K562 (cell line): ENCODE measurements around the gene ETHE1. TPM values are rescaled to one million over a fixed set of nuclear protein-coding genes. Genes with fewer than 3 reads are reported as not detected.

Source experiments
- EP300 ChIP-seq: IDR thresholded peaks from 2 replicates; pipeline ENCODE4 v1.6.1; 2012; ENCODE audit warnings: low read length, improper control_type of control experiment
- IRF9 ChIP-seq: fragments of 450-650 bp; IDR thresholded peaks from 2 replicates; pipeline ENCODE4 v1.6.1; 2016; ENCODE audit warnings: missing biosample characterization, missing genetic modification characterization
- KLF1 ChIP-seq: fragments of 450-650 bp; IDR thresholded peaks from 2 replicates; pipeline ENCODE4 v1.6.1; 2016; ENCODE audit warnings: missing genetic modification characterization, missing compliant biosample characterization
- L3MBTL2 ChIP-seq: fragments of 450-650 bp; IDR thresholded peaks from 2 replicates; pipeline ENCODE4 v1.6.1; 2016; ENCODE audit warnings: mild to moderate bottlenecking, moderate library complexity
- MCM7 ChIP-seq, 2 experiments: fragments of 450-650 bp; IDR thresholded peaks; 2 replicates each; pipeline ENCODE4 v1.6.1; 2016 to 2018
- MLX ChIP-seq, 2 experiments: fragments of 450-650 bp in 1 of 2; sonication (generic) in 1 of 2; formaldehyde crosslinking; conservative IDR thresholded peaks; 2 replicates each; pipeline versions ENCODE4 v1.4.0 to v1.8.1; 2020 to 2022; ENCODE audit warnings: mild to moderate bottlenecking in 1 of 2, missing genetic modification reagents in 1 of 2
- MXI1 ChIP-seq: IDR thresholded peaks from 2 replicates; pipeline ENCODE4 v1.6.1; 2011; ENCODE audit warnings: low read depth, mild to moderate bottlenecking, improper control_type of control experiment, low read length
- POLR2AphosphoS2 ChIP-seq: IDR thresholded peaks from 2 replicates; pipeline ENCODE4 v1.6.1; 2012; ENCODE audit warnings: low read length, improper control_type of control experiment
- RAD51 ChIP-seq: fragments of 450-650 bp; IDR thresholded peaks from 2 replicates; pipeline ENCODE4 v1.7.1; 2016; ENCODE audit warnings: low read depth, mild to moderate bottlenecking, borderline replicate concordance
- SIN3B ChIP-seq: fragments of 450-650 bp; IDR thresholded peaks from 2 replicates; pipeline ENCODE4 v1.6.1; 2017; ENCODE audit warnings: low read depth, mild to moderate bottlenecking, moderate library complexity
- TAF1 ChIP-seq: IDR thresholded peaks from 2 replicates; pipeline ENCODE4 v1.6.1; 2011; ENCODE audit warnings: mild to moderate bottlenecking, low read length, moderate library complexity; ENCODE audit not compliant: insufficient read depth, control insufficient read depth, severe bottlenecking; ENCODE audit errors: extremely low read depth
- TGIF2 ChIP-seq: sonication (generic); formaldehyde crosslinking; IDR thresholded peaks from 2 replicates; pipeline ENCODE4 v1.8.1; 2022; ENCODE audit warnings: mild to moderate bottlenecking, missing genetic modification reagents, moderate library complexity
- ZNF239 ChIP-seq: fragments of 250-450 bp; sonication (Bioruptor Pico); IDR thresholded peaks from 2 replicates; pipeline ENCODE4 v1.4.0; 2020; ENCODE audit warnings: mild to moderate bottlenecking
- ZNF436 ChIP-seq: fragments of 250-450, 450-650 bp; sonication (Bioruptor Pico); formaldehyde crosslinking; IDR thresholded peaks from 2 replicates; pipeline ENCODE4 v1.7.0; 2020; ENCODE audit warnings: mild to moderate bottlenecking
- polyA plus RNA-seq, 8 experiments: library from polyadenylated mRNA; depleted of rRNA in 4 of 8; stranded (reverse) in 5 of 8; unstranded in 3 of 8; fragments of >200 nt; fragmentation: Nextera tagmentation in 2 of 8; fragmentation: Illumina TruSeq in 1 of 8; extraction: Ambion mirVana in 2 of 8; extraction: Trizol in 1 of 8; gene quantifications; 2 replicates each; pipeline versions ENCODE4 v1.2.1 to v1.2.3, GENCODE V29; 2011 to 2014; ENCODE audit warnings: inconsistent platforms in 1 of 8, missing spikeins in 1 of 8
- total RNA-seq, 7 experiments: library from RNA; depleted of rRNA in 6 of 7; stranded (reverse); fragments of >200 nt in 6 of 7; fragmentation: Illumina TruSeq in 2 of 7; extraction: Trizol in 2 of 7; gene quantifications; 2 replicates each; pipeline versions ENCODE4 v1.2.1 to v1.2.3, GENCODE V29; 2011 to 2021; ENCODE audit warnings: low replicate concordance in 1 of 7
- TF ChIP-seq, protein P1 (sequence below): sonication (generic); formaldehyde crosslinking; IDR thresholded peaks from 2 replicates; pipeline ENCODE4 v1.8.0; 2022; ENCODE audit warnings: mild to moderate bottlenecking, missing genetic modification reagents
- TF ChIP-seq, protein P2 (sequence below): sonication (generic); formaldehyde crosslinking; IDR thresholded peaks from 2 replicates; pipeline ENCODE4 v1.8.0; 2023; ENCODE audit warnings: missing genetic modification reagents, mild to moderate bottlenecking, borderline replicate concordance

Gene ETHE1
- total and polyA plus RNA-seq, 9 of the 15 experiments (the other 6 are each of a cell fraction or from before 2014, with no cell fraction given): 2.9 to 21.0 (median 10.2) TPM

DNA sequence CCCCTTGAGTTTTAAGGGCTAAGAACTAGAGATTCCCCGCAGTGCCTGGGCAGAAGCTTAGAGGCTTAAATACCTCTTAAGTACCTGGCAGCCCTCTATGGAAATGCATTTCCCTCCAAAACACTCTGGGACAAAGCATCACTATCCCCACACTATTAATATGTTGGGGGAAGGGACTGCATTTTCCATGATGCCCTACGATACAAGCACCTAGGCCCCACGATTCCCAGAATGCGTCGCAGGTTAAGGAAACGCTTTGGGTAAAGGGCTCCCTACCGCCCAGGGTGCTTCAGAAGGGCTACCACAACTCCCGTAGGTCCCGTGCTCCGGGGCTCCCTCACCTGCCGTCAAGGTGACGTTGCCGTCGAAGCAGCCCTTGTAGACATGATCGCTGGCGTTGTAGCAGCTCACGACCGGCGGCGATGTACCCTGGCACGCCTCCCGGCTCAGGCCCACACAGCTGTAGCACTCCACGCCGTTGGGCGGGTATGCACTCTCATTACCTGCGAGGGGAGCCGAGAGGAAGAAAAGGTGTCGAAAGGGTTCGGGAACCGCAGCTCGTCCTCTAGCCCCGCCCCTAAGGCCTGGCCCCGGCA lies 64.1 kb downstream of the ETHE1 start (continued):
- no peak for TF ChIP-seq ZNF436 (CRISPR knock-in tag)
- TF ChIP-seq SIN3B: no peak
- peak; percentile 88 for TF ChIP-seq L3MBTL2
- no peak for TF ChIP-seq RAD51
- TF ChIP-seq IRF9 (tag): no peak
- no peak for TF ChIP-seq TAF1
- TF ChIP-seq POLR2AphosphoS2: no peak
- TF ChIP-seq EP300: no peak
- TF ChIP-seq KLF1 (tag): no peak
- no peak for TF ChIP-seq ZNF239 (CRISPR knock-in tag)
- no peak for TF ChIP-seq TGIF2 (CRISPR knock-in tag)
- no peak for TF ChIP-seq MCM7 (IDR thresholded peaks at IDR 0.05)
- TF ChIP-seq MLX (CRISPR knock-in tag; conservative IDR thresholded peaks at IDR 0.05): no peak
- TF ChIP-seq, protein P1, sequence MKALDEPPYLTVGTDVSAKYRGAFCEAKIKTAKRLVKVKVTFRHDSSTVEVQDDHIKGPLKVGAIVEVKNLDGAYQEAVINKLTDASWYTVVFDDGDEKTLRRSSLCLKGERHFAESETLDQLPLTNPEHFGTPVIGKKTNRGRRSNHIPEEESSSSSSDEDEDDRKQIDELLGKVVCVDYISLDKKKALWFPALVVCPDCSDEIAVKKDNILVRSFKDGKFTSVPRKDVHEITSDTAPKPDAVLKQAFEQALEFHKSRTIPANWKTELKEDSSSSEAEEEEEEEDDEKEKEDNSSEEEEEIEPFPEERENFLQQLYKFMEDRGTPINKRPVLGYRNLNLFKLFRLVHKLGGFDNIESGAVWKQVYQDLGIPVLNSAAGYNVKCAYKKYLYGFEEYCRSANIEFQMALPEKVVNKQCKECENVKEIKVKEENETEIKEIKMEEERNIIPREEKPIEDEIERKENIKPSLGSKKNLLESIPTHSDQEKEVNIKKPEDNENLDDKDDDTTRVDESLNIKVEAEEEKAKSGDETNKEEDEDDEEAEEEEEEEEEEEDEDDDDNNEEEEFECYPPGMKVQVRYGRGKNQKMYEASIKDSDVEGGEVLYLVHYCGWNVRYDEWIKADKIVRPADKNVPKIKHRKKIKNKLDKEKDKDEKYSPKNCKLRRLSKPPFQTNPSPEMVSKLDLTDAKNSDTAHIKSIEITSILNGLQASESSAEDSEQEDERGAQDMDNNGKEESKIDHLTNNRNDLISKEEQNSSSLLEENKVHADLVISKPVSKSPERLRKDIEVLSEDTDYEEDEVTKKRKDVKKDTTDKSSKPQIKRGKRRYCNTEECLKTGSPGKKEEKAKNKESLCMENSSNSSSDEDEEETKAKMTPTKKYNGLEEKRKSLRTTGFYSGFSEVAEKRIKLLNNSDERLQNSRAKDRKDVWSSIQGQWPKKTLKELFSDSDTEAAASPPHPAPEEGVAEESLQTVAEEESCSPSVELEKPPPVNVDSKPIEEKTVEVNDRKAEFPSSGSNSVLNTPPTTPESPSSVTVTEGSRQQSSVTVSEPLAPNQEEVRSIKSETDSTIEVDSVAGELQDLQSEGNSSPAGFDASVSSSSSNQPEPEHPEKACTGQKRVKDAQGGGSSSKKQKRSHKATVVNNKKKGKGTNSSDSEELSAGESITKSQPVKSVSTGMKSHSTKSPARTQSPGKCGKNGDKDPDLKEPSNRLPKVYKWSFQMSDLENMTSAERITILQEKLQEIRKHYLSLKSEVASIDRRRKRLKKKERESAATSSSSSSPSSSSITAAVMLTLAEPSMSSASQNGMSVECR (CRISPR knock-in tag): 0 out of 2 replicates have a peak, but pooled peaks have one; percentile 10
- TF ChIP-seq, protein P2, sequence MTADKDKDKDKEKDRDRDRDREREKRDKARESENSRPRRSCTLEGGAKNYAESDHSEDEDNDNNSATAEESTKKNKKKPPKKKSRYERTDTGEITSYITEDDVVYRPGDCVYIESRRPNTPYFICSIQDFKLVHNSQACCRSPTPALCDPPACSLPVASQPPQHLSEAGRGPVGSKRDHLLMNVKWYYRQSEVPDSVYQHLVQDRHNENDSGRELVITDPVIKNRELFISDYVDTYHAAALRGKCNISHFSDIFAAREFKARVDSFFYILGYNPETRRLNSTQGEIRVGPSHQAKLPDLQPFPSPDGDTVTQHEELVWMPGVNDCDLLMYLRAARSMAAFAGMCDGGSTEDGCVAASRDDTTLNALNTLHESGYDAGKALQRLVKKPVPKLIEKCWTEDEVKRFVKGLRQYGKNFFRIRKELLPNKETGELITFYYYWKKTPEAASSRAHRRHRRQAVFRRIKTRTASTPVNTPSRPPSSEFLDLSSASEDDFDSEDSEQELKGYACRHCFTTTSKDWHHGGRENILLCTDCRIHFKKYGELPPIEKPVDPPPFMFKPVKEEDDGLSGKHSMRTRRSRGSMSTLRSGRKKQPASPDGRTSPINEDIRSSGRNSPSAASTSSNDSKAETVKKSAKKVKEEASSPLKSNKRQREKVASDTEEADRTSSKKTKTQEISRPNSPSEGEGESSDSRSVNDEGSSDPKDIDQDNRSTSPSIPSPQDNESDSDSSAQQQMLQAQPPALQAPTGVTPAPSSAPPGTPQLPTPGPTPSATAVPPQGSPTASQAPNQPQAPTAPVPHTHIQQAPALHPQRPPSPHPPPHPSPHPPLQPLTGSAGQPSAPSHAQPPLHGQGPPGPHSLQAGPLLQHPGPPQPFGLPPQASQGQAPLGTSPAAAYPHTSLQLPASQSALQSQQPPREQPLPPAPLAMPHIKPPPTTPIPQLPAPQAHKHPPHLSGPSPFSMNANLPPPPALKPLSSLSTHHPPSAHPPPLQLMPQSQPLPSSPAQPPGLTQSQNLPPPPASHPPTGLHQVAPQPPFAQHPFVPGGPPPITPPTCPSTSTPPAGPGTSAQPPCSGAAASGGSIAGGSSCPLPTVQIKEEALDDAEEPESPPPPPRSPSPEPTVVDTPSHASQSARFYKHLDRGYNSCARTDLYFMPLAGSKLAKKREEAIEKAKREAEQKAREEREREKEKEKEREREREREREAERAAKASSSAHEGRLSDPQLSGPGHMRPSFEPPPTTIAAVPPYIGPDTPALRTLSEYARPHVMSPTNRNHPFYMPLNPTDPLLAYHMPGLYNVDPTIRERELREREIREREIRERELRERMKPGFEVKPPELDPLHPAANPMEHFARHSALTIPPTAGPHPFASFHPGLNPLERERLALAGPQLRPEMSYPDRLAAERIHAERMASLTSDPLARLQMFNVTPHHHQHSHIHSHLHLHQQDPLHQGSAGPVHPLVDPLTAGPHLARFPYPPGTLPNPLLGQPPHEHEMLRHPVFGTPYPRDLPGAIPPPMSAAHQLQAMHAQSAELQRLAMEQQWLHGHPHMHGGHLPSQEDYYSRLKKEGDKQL (CRISPR knock-in tag): no peak
- TF ChIP-seq MXI1: no peak
